ENCODE results near the gene GSTM1. TPM values are rescaled to one million over a fixed set of nuclear protein-coding genes. Genes with fewer than 3 reads are reported as not detected.

Gene GSTM1
- total and polyA plus RNA-seq, 11 donors = 0.10 to 60.0 (median 26.8) TPM; not detected in 4

DNA sequence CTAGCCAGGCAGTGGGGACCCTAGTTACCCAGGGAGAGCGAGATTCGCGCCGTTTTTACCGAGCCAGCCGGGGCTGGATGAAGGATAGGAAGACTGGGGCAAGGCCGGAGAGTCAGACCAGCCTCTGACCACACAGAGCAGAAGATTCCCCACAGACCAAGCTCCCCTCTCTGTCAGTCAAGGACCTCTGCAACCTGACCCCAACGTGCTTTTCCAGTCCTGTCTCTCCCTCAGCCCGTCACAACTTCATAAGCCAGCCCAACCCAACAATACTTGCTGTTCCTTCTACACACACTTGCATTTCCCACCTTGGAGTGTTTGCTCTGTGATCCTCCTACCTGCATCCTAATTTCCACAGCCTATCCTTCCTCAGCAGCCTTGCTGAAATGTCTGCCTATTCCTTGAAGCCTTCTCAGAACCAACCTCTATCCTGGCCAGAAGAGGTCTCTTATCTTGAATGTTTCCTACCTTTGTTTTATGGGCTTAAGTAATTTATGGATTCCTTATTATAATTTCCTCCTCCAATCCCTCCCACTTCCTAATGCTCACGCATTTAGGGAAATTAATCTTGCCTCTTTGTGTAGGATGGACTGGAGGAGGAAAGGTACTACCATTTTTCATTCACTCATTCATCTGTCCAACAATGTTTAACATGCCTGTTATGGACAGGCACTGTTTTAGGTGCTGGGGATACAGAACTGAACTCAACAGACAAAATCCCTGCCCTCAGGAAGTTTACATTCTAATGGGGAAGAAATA, 53.2 kb downstream of the GSTM1 start, which contains the start of gene GSTM3:
Gene GSTM3 (minus strand): TSS at position 424 of the 759 bp plus-strand sequence. CDS start 751 bp downstream, outside the sequence.
- intact Hi-C loops (cut with DNase I) = no loop called here
- no peak for DNase-seq
- no peaks in the 10 kb centered on the region for H3K9me3 ChIP-seq
- peaks cover 0 to 10% (median 0%) of the 10 kb centered on the region in 9 donors for H3K27me3 ChIP-seq
- TF ChIP-seq, protein P1, sequence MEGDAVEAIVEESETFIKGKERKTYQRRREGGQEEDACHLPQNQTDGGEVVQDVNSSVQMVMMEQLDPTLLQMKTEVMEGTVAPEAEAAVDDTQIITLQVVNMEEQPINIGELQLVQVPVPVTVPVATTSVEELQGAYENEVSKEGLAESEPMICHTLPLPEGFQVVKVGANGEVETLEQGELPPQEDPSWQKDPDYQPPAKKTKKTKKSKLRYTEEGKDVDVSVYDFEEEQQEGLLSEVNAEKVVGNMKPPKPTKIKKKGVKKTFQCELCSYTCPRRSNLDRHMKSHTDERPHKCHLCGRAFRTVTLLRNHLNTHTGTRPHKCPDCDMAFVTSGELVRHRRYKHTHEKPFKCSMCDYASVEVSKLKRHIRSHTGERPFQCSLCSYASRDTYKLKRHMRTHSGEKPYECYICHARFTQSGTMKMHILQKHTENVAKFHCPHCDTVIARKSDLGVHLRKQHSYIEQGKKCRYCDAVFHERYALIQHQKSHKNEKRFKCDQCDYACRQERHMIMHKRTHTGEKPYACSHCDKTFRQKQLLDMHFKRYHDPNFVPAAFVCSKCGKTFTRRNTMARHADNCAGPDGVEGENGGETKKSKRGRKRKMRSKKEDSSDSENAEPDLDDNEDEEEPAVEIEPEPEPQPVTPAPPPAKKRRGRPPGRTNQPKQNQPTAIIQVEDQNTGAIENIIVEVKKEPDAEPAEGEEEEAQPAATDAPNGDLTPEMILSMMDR (IDR thresholded peaks at IDR 0.05) = no peak
- TF ChIP-seq POLR2A (IDR thresholded peaks at IDR 0.05) = no peak
- H3K4me1 ChIP-seq = peaks cover 0 to 17% (median 12%) of the 10 kb centered on the region in 12 donors
- 4 to 9% (median 7%) methylated on average over 8 to 10 of the region's 10 CpGs for WGBS, 4 donors
- peaks cover 0 to 25% (median 18%) of the 10 kb centered on the region in 9 donors for H3K36me3 ChIP-seq
- ATAC-seq = peak in 2 of 4 donors; percentile 10 to 20
- peak within 1 kb of the TSS in 11 of 12 donors; percentile 5 to 84 (median 64) for H3K27ac ChIP-seq
- peak within 1 kb of the TSS; percentile 28 to 88 (median 66) for H3K4me3 ChIP-seq

Other genes with a start within 250 kb of the GSTM1 start
- gene SYPL2, start 221.3 kb upstream of the GSTM1 start, total RNA-seq = 10 to 100 TPM; 11.3 to 39.7 (median 25.4) TPM
- 10 to 100 TPM; 14.7 to 36.3 TPM for gene SYPL2, start 221.3 kb upstream of the GSTM1 start, polyA plus RNA-seq
- gene ATXN7L2, start 203.9 kb upstream of the GSTM1 start, total RNA-seq = 1 to 10 TPM; 1.2 to 2.8 (median 2.1) TPM
- 1 to 10 TPM; 2.0 to 3.8 TPM for gene ATXN7L2, start 203.9 kb upstream of the GSTM1 start, polyA plus RNA-seq
- gene CYB561D1, start 193.7 kb upstream of the GSTM1 start, total RNA-seq = 1 to 10 TPM; 3.4 to 8.4 (median 5.1) TPM
- 1 to 10 TPM; 2.1 to 8.1 TPM for gene CYB561D1, start 193.7 kb upstream of the GSTM1 start, polyA plus RNA-seq
- 10 to 100 TPM in 8 of 9 donors, 1 to 10 TPM in 1; 9.9 to 19.1 (median 14.9) TPM for gene AMIGO1, start 178.1 kb upstream of the GSTM1 start, total RNA-seq
- gene AMIGO1, start 178.1 kb upstream of the GSTM1 start, polyA plus RNA-seq = 1 to 10 TPM; 4.6 to 6.2 TPM
- gene GPR61, start 147.9 kb upstream of the GSTM1 start, total RNA-seq = under 1 TPM in 6 of 9 donors, not detected in 3; 0.08 to 0.72 (median 0.21) TPM
- under 1 TPM in 1 of 2 donors, not detected in 1; 0.15 TPM for gene GPR61, start 147.9 kb upstream of the GSTM1 start, polyA plus RNA-seq
- gene GNAI3, start 139.2 kb upstream of the GSTM1 start, total RNA-seq = 1 to 10 TPM; 1.5 to 5.4 (median 2.5) TPM
- gene GNAI3, start 139.2 kb upstream of the GSTM1 start, polyA plus RNA-seq = 1 to 10 TPM; 1.6 to 3.0 TPM
- not detected for gene GNAT2, start 68.2 kb upstream of the GSTM1 start, total RNA-seq
- not detected for gene GNAT2, start 68.2 kb upstream of the GSTM1 start, polyA plus RNA-seq
- 10 to 100 TPM in 5 of 9 donors, 1 to 10 TPM in 4; 7.5 to 29.9 (median 10.0) TPM for gene AMPD2, start 68.0 kb upstream of the GSTM1 start, total RNA-seq
- 10 to 100 TPM in 1 of 2 donors, 1 to 10 TPM in 1; 7.4 to 17.1 TPM for gene AMPD2, start 68.0 kb upstream of the GSTM1 start, polyA plus RNA-seq
- 10 to 100 TPM; 29.2 to 48.4 (median 44.5) TPM for gene GSTM4, start 31.7 kb upstream of the GSTM1 start, total RNA-seq
- gene GSTM4, start 31.7 kb upstream of the GSTM1 start, polyA plus RNA-seq = 10 to 100 TPM; 21.7 to 42.1 TPM
- 10 to 100 TPM; 41.8 to 86.2 (median 62.3) TPM for gene GSTM2, start 19.8 kb upstream of the GSTM1 start, total RNA-seq
- gene GSTM2, start 19.8 kb upstream of the GSTM1 start, polyA plus RNA-seq = 100 to 1,000 TPM in 1 of 2 donors, 10 to 100 TPM in 1; 20.5 to 101 TPM
- 1 to 10 TPM in 7 of 9 donors, under 1 TPM in 1, not detected in 1; 0.58 to 9.0 (median 2.2) TPM for gene GSTM5, start 24.4 kb downstream of the GSTM1 start, total RNA-seq
- 1 to 10 TPM in 1 of 2 donors, under 1 TPM in 1; 0.49 to 1.4 TPM for gene GSTM5, start 24.4 kb downstream of the GSTM1 start, polyA plus RNA-seq
- 100 to 1,000 TPM in 4 of 9 donors, 10 to 100 TPM in 5; 52.3 to 237 (median 91.5) TPM for gene GSTM3, start 53.2 kb downstream of the GSTM1 start, total RNA-seq
- gene GSTM3, start 53.2 kb downstream of the GSTM1 start, polyA plus RNA-seq = 100 to 1,000 TPM in 1 of 2 donors, 10 to 100 TPM in 1; 53.1 to 224 TPM
- gene EPS8L3, start 76.1 kb downstream of the GSTM1 start, total RNA-seq = under 1 TPM in 5 of 9 donors, not detected in 4; 0.25 to 0.75 (median 0.29) TPM
- gene EPS8L3, start 76.1 kb downstream of the GSTM1 start, polyA plus RNA-seq = under 1 TPM in 1 of 2 donors, not detected in 1; 0.30 TPM
- 10 to 100 TPM in 8 of 9 donors, 1 to 10 TPM in 1; 9.0 to 64.8 (median 14.5) TPM for gene CSF1, start 223.0 kb downstream of the GSTM1 start, total RNA-seq
- 1 to 10 TPM; 9.1 to 9.9 TPM for gene CSF1, start 223.0 kb downstream of the GSTM1 start, polyA plus RNA-seq